ENCODE measurements around the gene FEN1.

DNA sequence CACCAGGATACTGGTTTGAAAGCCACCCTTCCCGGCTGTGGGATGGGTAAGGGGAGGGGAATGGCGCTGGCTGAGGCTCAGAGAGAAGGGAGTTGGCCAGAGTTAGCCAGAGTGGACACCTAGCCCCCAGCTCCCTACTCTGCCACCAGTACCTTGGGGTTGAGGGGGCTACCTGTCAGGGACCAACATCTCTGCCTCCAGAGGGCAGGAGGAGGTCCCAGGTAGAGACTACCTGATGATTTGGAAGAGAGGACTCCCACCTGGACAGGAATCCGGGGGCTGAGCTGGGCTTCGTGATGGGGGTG, 36.6 kb upstream of the FEN1 start:
- TF ChIP-seq POLR2A (IDR thresholded peaks at IDR 0.05; ENCODE audit: low read depth, low read length) (no peak), POLR2AphosphoS5 (IDR thresholded peaks at IDR 0.05; ENCODE audit: low read depth, low read length) (no peak), TAF1 (IDR thresholded peaks at IDR 0.05; ENCODE audit: borderline replicate concordance, low read depth, low read length) (no peak)
